HepG2 (cell line): ENCODE data around the gene PRDX3. TPM values are rescaled to one million over a fixed set of nuclear protein-coding genes. Genes with fewer than 3 reads are reported as not detected.

Experiments
- ATF5 ChIP-seq: sonication (generic); formaldehyde crosslinking; IDR thresholded peaks from 2 replicates; pipeline ENCODE4 v1.4.0; 2020; ENCODE audit warnings: mild to moderate bottlenecking, low read depth, missing genetic modification reagents
- CEBPZ ChIP-seq: IDR thresholded peaks from 2 replicates; pipeline ENCODE4 v1.6.1; 2012; ENCODE audit warnings: low read length, improper control_type of control experiment
- JARID2 ChIP-seq: sonication (generic); formaldehyde crosslinking; IDR thresholded peaks from 2 replicates; pipeline ENCODE4 v1.8.1; 2023; ENCODE audit warnings: missing genetic modification reagents, inconsistent platforms; ENCODE audit not compliant: insufficient replicate concordance
- NBN ChIP-seq: fragments of 450-650 bp; conservative IDR thresholded peaks from 2 replicates; pipeline ENCODE4 v1.6.1; 2017
- RELA ChIP-seq: sonication (generic); formaldehyde crosslinking; IDR thresholded peaks from 2 replicates; pipeline ENCODE4 v1.4.0; 2020; ENCODE audit warnings: missing genetic modification reagents
- RNF2 ChIP-seq: fragments of 450-650 bp; conservative IDR thresholded peaks from 2 replicates; pipeline ENCODE4 v1.6.1; 2016; ENCODE audit warnings: low read depth
- SP1 ChIP-seq, 2 experiments: fragments of 450-650 bp in 1 of 2; sonication (generic) in 1 of 2; formaldehyde crosslinking in 1 of 2; IDR thresholded peaks; 2 replicates each; pipeline versions ENCODE4 v1.4.0 to v1.6.1; 2016 to 2020; ENCODE audit warnings: missing genetic modification reagents in 1 of 2
- TFE3 ChIP-seq: IDR thresholded peaks from 2 replicates; pipeline ENCODE4 v1.6.1; 2016
- U2AF1 ChIP-seq: fragments of 200-400 bp; formaldehyde crosslinking; optimal IDR thresholded peaks from 2 replicates; pipeline ENCODE3; 2017; ENCODE audit warnings: mild to moderate bottlenecking, low read depth, low read length
- ZBTB10 ChIP-seq: sonication (generic); formaldehyde crosslinking; IDR thresholded peaks from 2 replicates; pipeline ENCODE4 v1.4.0; 2020; ENCODE audit warnings: missing genetic modification reagents, borderline replicate concordance
- ZNF362 ChIP-seq: sonication (generic); formaldehyde crosslinking; IDR thresholded peaks from 2 replicates; pipeline ENCODE4 v1.4.0; 2020; ENCODE audit warnings: missing genetic modification reagents, mild to moderate bottlenecking, borderline replicate concordance
- ZNF644 ChIP-seq: IDR thresholded peaks from 2 replicates; pipeline ENCODE4 v1.6.1; 2016; ENCODE audit warnings: low read depth
- ZNF670 ChIP-seq: sonication (generic); formaldehyde crosslinking; IDR thresholded peaks from 2 replicates; pipeline ENCODE4 v1.8.0; 2022; ENCODE audit warnings: mild to moderate bottlenecking, missing genetic modification reagents, borderline replicate concordance
- ZNF761 ChIP-seq: sonication (generic); formaldehyde crosslinking; conservative IDR thresholded peaks from 2 replicates; pipeline ENCODE4 v1.4.0; 2020; ENCODE audit warnings: mild to moderate bottlenecking, missing genetic modification reagents
- ZNF768 ChIP-seq: sonication (generic); formaldehyde crosslinking; IDR thresholded peaks from 2 replicates; pipeline ENCODE4 v1.4.0; 2020; ENCODE audit warnings: missing genetic modification reagents
- ZSCAN25 ChIP-seq: sonication (generic); formaldehyde crosslinking; IDR thresholded peaks from 2 replicates; pipeline ENCODE4 v1.8.0; 2022; ENCODE audit warnings: mild to moderate bottlenecking, missing genetic modification reagents
- polyA plus RNA-seq, 8 experiments: library from polyadenylated mRNA; depleted of rRNA in 3 of 8; stranded (reverse) in 7 of 8; unstranded in 1 of 8; fragments of >200 nt; fragmentation: Illumina TruSeq in 4 of 8; extraction: Trizol in 4 of 8; gene quantifications; 2 replicates each; pipeline versions ENCODE4 v1.2.1 to v1.2.3, GENCODE V29; 2011 to 2016; ENCODE audit warnings: low read depth in 4 of 8, missing spikeins in 1 of 8, mixed read lengths in 1 of 8; ENCODE audit not compliant: insufficient read depth in 1 of 8
- total RNA-seq, 5 experiments: library from RNA; depleted of rRNA; stranded (reverse); fragments of >200 nt; fragmentation: Illumina TruSeq; extraction: Trizol; gene quantifications; 2 replicates each; pipeline ENCODE4 v1.2.3, GENCODE V29; 2016; ENCODE audit warnings: low read depth in 1 of 5

The PRDX3 gene
- total and polyA plus RNA-seq, 2 of the 13 experiments (the other 11 are each of a cell fraction or from before 2014, with no cell fraction given) = 407 to 565 TPM

- TF ChIP-seq RNF2 = no peak
- no peak; the same call in 1 of the 2 replicates for TF ChIP-seq ZNF670 (CRISPR knock-in tag)
- 0 out of 2 replicates have a peak, but pooled peaks have one; percentile 35 for TF ChIP-seq ZSCAN25
- TF ChIP-seq ZBTB10 (CRISPR knock-in tag) = no peak; the same call in 1 of the 2 replicates
- no peak for TF ChIP-seq TFE3 (CRISPR knock-in tag)
- TF ChIP-seq ZNF362 = no peak
- no peak for TF ChIP-seq NBN
- no peak for TF ChIP-seq CEBPZ
- peak; percentile 60; the same call in 1 of the 2 replicates for TF ChIP-seq ZNF768 (CRISPR knock-in tag)
- no peak for TF ChIP-seq ZNF644 (CRISPR knock-in tag)
- no peak; the same call in 1 of the 2 replicates for TF ChIP-seq ZNF761 (CRISPR knock-in tag)
- no peak for TF ChIP-seq RELA (CRISPR knock-in tag)
- TF ChIP-seq ATF5 = no peak
- TF ChIP-seq U2AF1 = no peak
- TF ChIP-seq JARID2 (CRISPR knock-in tag) = peak; percentile 82
- TF ChIP-seq SP1 (IDR thresholded peaks at IDR 0.05) = no peak
- TF ChIP-seq SP1 (CRISPR knock-in tag; IDR thresholded peaks at IDR 0.05) = peak; percentile 77
These were observed at the start of gene PRDX3 (continued) for GRCh38 chr10:119178372-119179119.
